GM12891 (cell line): ENCODE results near the gene SYT17.

Experiments used
- DNase-seq: peaks from one replicate; pipeline ENCODE4 v3.0.0; 2011; ENCODE audit warnings: low spot score; ENCODE audit not compliant: insufficient read length
- FAIRE-seq: peaks from 2 replicates; lab custom pipeline; 2011; peaks lifted over from hg19 to GRCh38; lab: Jason Lieb, UNC
- PAX5 ChIP-seq: IDR thresholded peaks from 2 replicates; pipeline ENCODE4 v1.6.1; 2011; ENCODE audit warnings: low read length, moderate library complexity, mild to moderate bottlenecking; ENCODE audit not compliant: insufficient read depth, severe bottlenecking
- POLR2A ChIP-seq: IDR thresholded peaks from 2 replicates; pipeline ENCODE4 v1.6.1; 2011; ENCODE audit warnings: low read depth, low read length, control low read depth
- POLR2AphosphoS5 ChIP-seq: IDR thresholded peaks from 2 replicates; pipeline ENCODE4 v1.6.1; 2011; ENCODE audit warnings: low read depth, low read length, control low read depth
- POU2F2 ChIP-seq: IDR thresholded peaks from 2 replicates; pipeline ENCODE4 v1.6.1; 2011; ENCODE audit warnings: low read depth, mild to moderate bottlenecking, control low read depth, low read length, moderate library complexity
- SPI1 ChIP-seq: IDR thresholded peaks from 2 replicates; pipeline ENCODE4 v1.6.1; 2011; ENCODE audit warnings: low read depth, low read length, control low read depth
- TAF1 ChIP-seq: IDR thresholded peaks from 2 replicates; pipeline ENCODE4 v1.6.1; 2011; ENCODE audit warnings: low read depth, low read length, control low read depth

The SYT17 gene

DNA sequence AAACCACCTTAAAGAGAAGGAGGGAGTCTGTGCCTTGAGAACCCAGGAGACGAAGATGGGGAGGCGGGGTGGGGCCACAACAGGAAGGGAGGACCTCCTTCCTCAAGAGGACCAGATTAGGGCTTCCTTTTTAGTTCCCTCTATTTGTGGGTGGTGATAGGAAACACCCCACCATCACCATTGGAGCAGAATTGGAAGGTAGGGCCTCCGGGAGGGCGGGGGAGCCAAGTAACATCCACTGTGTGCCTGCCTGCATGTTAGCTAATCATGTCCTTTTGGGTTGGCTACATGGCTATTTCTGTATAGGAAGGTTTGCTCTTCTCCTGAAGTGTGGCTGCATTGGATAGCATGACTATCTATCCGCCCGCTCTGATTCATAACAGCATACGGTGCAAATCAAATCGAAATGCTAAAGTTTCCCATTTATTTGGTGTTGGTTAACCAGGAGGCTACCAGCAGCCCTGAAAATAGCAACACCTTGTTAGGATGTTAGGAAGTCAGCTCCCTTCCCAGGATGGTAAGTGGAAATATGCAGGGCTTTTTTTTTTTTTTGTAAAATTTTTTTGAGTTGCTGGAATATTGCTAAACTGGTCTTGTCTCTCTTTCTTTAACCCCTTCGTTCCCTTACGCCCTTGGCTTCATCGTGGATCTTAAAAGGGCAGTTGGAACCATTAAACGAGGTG, 4.2 kb downstream of the SYT17 start:
- no peak for DNase-seq
- no peak for FAIRE-seq

DNA sequence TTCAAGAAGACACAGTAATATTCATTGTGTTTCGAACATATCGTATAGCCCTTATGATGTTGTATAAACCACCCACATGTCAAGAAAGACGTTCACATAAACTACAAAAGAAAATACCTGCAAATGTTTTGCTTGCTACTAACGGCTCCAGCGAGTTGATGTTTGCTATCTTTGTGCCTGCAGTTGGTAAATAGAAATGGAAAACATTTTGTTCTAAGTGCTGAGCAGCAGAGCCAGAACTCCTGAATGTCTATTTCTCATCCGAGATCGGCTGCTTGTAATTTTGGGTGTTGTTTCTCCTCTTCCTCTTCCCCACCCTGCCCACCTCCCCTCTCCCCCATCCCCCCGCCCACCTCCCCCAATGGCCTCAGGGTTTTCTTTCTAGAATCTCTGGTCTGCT, 5.0 kb downstream of the SYT17 start:
- TF ChIP-seq POLR2AphosphoS5, result no peak
- TF ChIP-seq SPI1, result no peak
- no peak for TF ChIP-seq TAF1
- TF ChIP-seq PAX5, result no peak
- TF ChIP-seq POLR2A, result no peak
- no peak for TF ChIP-seq POU2F2
- no peak for FAIRE-seq
- DNase-seq, result no peak

More for the DNA sequence above, 4.2 kb downstream of the SYT17 start:
- no peak for TF ChIP-seq SPI1
- TF ChIP-seq POU2F2, result no peak
- TF ChIP-seq TAF1, result no peak
- no peak for TF ChIP-seq PAX5

DNA sequence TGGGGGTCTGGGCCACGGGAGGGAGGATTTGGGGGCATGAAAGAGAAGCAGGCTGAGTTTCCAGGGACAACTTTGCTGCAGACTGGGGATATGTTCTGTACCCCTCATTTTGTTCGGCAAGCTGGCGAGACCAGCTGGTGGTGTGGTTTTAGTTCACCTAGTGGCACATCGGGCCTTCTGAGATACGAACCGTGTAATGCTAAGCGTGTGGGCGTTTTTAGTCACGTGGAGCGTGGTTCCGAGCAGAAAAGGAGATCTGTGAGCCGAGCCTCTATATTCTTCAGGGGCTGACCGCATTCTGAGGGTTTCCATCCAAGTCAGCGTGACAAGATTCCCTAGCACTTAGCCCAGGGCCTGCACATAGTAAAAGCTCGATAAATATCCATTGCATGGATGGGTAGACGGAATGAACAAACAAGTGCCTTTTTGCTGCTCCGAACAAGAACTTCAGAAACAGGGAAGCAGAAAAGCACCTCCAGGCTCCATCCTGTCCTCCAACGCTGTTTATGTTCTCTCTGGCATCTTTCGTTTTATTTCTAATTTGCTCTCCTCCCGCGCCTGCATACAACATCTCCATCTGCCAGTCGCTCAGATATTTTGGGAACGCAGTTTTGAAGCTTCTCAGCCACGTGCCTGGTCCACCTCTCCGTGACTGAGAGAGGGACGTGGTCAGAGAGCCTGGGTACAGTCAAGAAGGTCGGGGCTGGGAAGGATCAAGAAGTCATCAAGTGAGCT, 5.8 kb downstream of the SYT17 start:
- TF ChIP-seq POU2F2, result no peak
- no peak for TF ChIP-seq SPI1
- no peak for TF ChIP-seq POLR2A
- no peak for TF ChIP-seq POLR2AphosphoS5
- no peak for TF ChIP-seq TAF1
- TF ChIP-seq PAX5, result no peak
- FAIRE-seq, result no peak
- no peak for DNase-seq

DNA sequence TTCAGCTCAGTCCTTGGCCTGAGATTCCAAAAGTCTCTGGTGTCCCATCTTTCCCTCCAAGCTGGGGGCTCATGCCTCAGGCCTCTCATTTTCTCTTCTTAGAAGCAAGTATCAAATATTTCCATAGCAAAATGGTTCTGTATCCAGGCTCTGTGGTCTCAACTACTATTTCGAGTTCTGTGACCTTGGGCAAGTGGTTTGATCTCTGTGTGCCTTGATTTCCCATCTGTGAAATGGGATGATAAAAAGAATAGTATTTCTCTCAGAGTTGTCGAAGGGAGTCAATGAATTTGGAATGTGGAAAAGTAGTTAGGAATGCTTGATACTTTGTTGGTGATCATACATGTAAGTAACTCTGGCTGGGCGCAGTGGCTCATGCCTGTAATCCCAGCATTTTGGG, 6.4 kb downstream of the SYT17 start:
- DNase-seq (no peak), FAIRE-seq (no peak)
- TF ChIP-seq POLR2AphosphoS5, result no peak
- no peak for TF ChIP-seq TAF1
- TF ChIP-seq PAX5, result no peak
- no peak for TF ChIP-seq POU2F2
- TF ChIP-seq POLR2A, result no peak
- TF ChIP-seq SPI1, result no peak

DNA sequence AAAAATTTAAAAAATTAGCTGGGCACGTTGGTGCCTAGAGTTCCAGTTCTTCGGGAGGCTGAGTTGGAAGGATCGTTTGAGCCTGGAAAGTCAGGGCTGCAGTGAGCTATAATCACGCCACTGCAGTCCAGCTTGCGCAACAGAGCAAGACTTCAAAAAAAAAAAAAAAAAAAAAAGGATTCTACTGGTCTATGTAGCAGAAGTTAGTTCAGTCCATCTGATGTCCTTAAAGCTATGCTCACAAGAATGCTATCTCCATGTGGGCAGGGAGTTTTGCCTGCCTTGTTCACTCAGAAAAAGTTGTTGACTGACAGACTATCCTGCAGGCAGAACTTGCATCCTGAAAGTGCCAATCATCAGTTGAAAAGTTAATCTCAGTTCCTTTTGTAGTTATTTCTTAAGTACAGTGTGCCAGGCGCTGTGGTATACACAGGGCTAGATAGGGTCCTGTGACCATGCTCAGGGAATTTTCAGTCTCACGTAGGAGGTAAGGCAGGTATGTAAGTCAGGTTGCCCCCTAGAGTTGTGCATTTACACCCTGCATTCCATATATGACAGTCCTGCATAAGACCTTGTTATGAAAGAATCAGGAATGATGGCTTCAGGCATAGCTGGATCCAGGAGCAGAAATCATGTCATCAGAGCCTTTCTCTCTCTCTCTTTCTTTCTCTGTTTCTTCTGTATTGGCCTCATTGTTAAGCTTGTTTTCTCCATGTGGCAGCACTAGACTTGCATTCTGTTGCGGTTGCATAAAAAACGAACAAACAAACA, 7.6 kb downstream of the SYT17 start:
- DNase-seq, result no peak
- FAIRE-seq, result no peak
- TF ChIP-seq POLR2A, result no peak
- no peak for TF ChIP-seq POLR2AphosphoS5
- no peak for TF ChIP-seq TAF1
- TF ChIP-seq SPI1, result no peak
- TF ChIP-seq POU2F2, result no peak
- no peak for TF ChIP-seq PAX5

DNA sequence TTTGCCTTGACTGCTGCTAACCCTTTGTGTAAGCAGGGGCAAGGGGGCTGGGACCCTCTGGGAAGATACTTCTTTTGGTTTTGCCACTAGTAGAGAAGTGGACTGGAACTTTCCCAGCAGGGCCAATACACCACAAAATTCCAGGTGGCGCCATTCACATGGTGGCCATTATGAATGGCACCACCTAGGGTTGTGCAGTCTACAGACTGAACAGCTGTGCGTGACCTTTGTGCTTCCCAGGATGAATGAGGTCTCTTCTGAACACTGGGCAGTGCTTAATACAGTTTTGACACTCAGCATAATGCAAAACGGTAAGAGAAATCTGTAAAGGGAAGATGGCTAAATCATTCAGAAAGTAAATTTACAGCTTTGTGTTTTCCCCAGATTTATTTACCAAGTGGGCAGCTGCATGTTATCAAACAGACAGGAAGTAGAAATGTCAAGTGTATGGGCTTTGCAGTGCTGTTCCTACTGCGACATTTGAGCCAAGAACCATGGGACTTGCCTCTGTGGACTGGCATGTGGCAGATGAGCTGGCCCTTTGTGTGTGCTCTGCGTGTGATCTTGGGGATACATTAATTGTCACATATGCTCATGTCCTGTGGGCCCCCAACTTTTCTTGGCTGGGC, 9.2 kb downstream of the SYT17 start:
- TF ChIP-seq POLR2A (no peak), PAX5 (no peak), POU2F2 (no peak), SPI1 (no peak), TAF1 (no peak), POLR2AphosphoS5 (no peak)
- DNase-seq, result no peak
- no peak for FAIRE-seq

DNA sequence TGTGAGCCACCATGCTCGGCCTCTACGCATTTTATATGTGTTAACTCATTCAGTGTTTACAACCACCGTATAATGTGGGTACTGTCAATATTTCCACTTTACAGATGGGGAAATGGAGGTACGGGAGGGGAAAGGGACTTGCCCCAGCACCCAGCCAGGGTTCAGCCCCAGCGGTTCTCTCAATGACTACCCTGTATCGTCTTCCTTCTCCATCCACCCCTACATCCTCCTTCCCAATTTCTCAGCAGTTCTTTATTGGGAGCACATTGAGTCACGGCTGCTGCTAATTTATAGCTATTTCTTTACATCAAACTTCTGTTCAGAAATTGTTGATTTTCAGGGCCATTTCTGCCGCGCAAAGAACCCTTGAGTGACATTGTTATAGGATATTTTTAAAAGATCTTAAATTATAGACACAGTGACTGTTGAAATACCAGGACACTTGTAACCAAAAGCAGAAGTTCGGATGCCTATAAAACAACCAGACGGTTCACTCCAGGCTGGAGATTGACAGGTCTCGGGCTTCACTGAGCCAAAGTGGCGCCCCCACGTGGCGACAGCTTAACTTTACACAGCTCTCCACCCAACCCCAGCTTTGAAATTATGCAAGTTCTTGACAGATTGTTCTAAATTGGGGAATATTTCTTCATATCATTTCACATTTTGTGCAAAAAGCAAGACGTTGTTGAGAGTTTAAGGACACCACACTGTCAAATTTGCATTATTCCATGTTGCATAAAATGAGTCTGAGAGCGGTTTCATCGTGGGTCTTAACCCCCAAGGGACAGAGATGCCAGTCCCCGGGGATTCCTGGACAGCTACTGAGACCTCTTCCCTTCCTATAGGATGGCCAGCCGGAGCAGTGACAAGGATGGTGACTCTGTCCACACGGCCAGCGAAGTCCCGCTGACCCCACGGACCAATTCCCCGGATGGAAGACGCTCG, 11.8 kb downstream of the SYT17 start:
- no peak for FAIRE-seq
- TF ChIP-seq PAX5 (no peak), POU2F2 (0 out of 2 replicates have a peak, but pooled peaks have one; percentile 24)
- DNase-seq, result peak; percentile 70

DNA sequence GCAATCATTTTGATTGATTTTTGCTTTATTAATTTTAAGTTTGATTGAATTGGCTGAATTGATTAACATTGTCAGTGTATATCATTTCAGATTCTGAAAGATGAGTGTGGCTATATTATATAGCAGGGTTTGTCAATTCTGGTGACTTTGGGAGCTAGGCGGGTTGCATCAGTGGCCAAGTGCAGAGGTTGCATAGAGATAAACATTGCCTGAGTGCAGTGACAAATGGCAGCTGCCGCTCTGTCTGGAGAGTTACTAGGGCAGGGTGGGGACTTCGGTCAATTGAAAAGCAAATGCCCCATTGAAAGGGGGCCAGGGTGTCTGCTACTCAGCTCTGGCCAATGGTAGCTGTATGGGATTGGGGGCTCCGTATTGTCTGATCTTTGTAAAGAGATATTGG, 12.7 kb downstream of the SYT17 start:
- no peak for DNase-seq
- no peak for TF ChIP-seq POU2F2
- no peak for TF ChIP-seq SPI1
- no peak for FAIRE-seq

DNA sequence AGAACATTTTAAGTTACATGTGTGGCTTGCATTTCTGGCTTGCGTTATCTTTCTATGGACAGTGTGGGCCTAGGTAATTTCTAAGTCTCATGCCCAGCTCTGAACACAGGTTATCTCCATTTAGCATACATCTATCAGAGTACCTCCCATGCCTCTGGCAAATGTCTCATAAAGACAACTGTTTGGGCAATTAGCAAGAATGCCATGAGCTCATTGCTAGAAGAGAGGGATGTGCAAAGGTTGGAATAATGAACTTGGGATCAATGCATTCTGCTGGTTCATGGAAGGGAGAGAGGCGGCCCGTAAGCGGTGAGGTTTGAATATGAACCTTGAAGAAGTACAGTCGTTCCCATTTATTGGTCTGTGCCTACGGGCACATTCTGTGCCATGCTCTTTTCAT, 14.4 kb downstream of the SYT17 start:
- TF ChIP-seq PAX5 (no peak), TAF1 (no peak), POLR2A (no peak), POU2F2 (no peak), POLR2AphosphoS5 (no peak), SPI1 (no peak)
- DNase-seq (no peak), FAIRE-seq (no peak)
